H1 (cell line): ENCODE data around the gene PEX14. TPM values are rescaled to one million over a fixed set of nuclear protein-coding genes. Genes with fewer than 3 reads are reported as not detected.

ENCODE experiments used
- CTCF ChIA-PET: fragments of 300-600 bp; sonication (Branson Sonifier 250); formaldehyde crosslinking; loops from one replicate; lab custom pipeline; 2021; ENCODE audit not compliant: partially characterized antibody; lab: Charles Lee
- POLR2A ChIA-PET: fragments of 300-600 bp; sonication (Branson Sonifier 250); formaldehyde crosslinking; loops from one replicate; lab custom pipeline; 2021; ENCODE audit warnings: inconsistent platforms; ENCODE audit not compliant: partially characterized antibody; lab: Charles Lee
- DNase-seq, 2 experiments: peaks; one replicate each; pipeline versions ENCODE4 v3.0.0 to v3.0.0-alpha.2; 2010 to 2022; ENCODE audit warnings: low spot score in 2 of 2, low read depth in 1 of 2, mixed read lengths in 1 of 2
- FAIRE-seq: peaks from 2 replicates; lab custom pipeline; 2011; peaks lifted over from hg19 to GRCh38; lab: Jason Lieb, UNC
- H2AFZ ChIP-seq: 2 replicates; pipeline ENCODE4 v1.8.1; 2012; ENCODE audit warnings: low read length, inconsistent platforms
- H2AK5ac ChIP-seq: 2 replicates; pipeline ENCODE4 v1.6.1; 2013; ENCODE audit warnings: low read depth, low read length
- H2BK120ac ChIP-seq: replicated peaks from 2 replicates; pipeline ENCODE3; 2013; ENCODE audit warnings: low read depth, low read length, inconsistent platforms
- H2BK12ac ChIP-seq: 2 replicates; pipeline ENCODE4 v1.6.1; 2013; ENCODE audit warnings: low read depth, low read length
- H2BK15ac ChIP-seq: 2 replicates; pipeline ENCODE4 v1.6.1; 2013; ENCODE audit warnings: low read length
- H2BK20ac ChIP-seq: 2 replicates; pipeline ENCODE4 v1.6.1; 2013; ENCODE audit warnings: low read length
- H2BK5ac ChIP-seq: 2 replicates; pipeline ENCODE4 v1.6.1; 2013; ENCODE audit warnings: low read depth, low read length
- H3K14ac ChIP-seq: 2 replicates; pipeline ENCODE4 v1.6.1; 2013; ENCODE audit warnings: inconsistent platforms; ENCODE audit not compliant: insufficient read length
- H3K18ac ChIP-seq: 2 replicates; pipeline ENCODE4 v1.6.1; 2013; ENCODE audit warnings: low read length; ENCODE audit errors: extremely low read depth
- H3K23ac ChIP-seq: 2 replicates; pipeline ENCODE4 v1.6.1; 2013; ENCODE audit warnings: inconsistent platforms; ENCODE audit not compliant: insufficient read length
- H3K23me2 ChIP-seq: 2 replicates; pipeline ENCODE4 v1.6.1; 2013; ENCODE audit warnings: low read depth, low read length
- H3K27ac ChIP-seq: 2 replicates; pipeline ENCODE4 v1.6.1; 2011; ENCODE audit warnings: low read depth, low read length, inconsistent platforms
- H3K27me3 ChIP-seq, 4 experiments: replicated peaks in 1 of 4; 1 replicate in 1 of 4; 2 replicates in 3 of 4; pipeline versions ENCODE4 v1.6.1 to v1.8.1; 2011 to 2013; ENCODE audit warnings: low read length in 3 of 4, mild to moderate bottlenecking in 3 of 4, inconsistent platforms in 2 of 4, mixed read lengths in 2 of 4, moderate library complexity in 1 of 4; ENCODE audit not compliant: control insufficient read depth in 3 of 4, insufficient read depth in 3 of 4; ENCODE audit errors: extremely low read depth in 1 of 4
- H3K36me3 ChIP-seq, 4 experiments: 2 replicates each; pipeline versions ENCODE4 v1.6.1 to v1.8.1; 2011 to 2013; ENCODE audit warnings: mild to moderate bottlenecking in 4 of 4, low read length in 3 of 4, moderate library complexity in 2 of 4, control low read depth in 1 of 4, inconsistent platforms in 1 of 4; ENCODE audit not compliant: insufficient read depth in 4 of 4, control insufficient read depth in 2 of 4
- H3K4ac ChIP-seq: replicated peaks from 2 replicates; pipeline ENCODE3; 2013; ENCODE audit warnings: low read length, low read depth, mixed read lengths, inconsistent platforms; ENCODE audit not compliant: insufficient read length
- H3K4me1 ChIP-seq, 4 experiments: replicated peaks in 1 of 4; 1 replicate in 1 of 4; 2 replicates in 3 of 4; pipeline versions ENCODE4 v1.6.1 to v1.8.1; 2011 to 2013; ENCODE audit warnings: low read length in 3 of 4, inconsistent platforms in 2 of 4, mixed read lengths in 1 of 4; ENCODE audit not compliant: insufficient read depth in 4 of 4, control insufficient read depth in 3 of 4
- H3K4me2 ChIP-seq, 2 experiments: 2 replicates each; pipeline versions ENCODE4 v1.6.1 to v1.8.1; 2011 to 2013; ENCODE audit warnings: low read depth in 2 of 2, low read length in 2 of 2, control low read depth in 1 of 2, inconsistent platforms in 1 of 2, mild to moderate bottlenecking in 1 of 2; ENCODE audit not compliant: insufficient read depth in 1 of 2
- H3K4me3 ChIP-seq, 4 experiments: fragments of 200-600, 300-600 bp in 1 of 4; sonication (generic), shearing (Covaris generic), sonication (Bioruptor Twin) in 1 of 4; 2 replicates each; pipeline versions ENCODE4 v1.5.1 to v1.8.1; 2011 to 2016; ENCODE audit warnings: low read length in 4 of 4, low read depth in 3 of 4, control low read depth in 2 of 4, inconsistent platforms in 2 of 4, mild to moderate bottlenecking in 2 of 4, mixed read lengths in 1 of 4, moderate library complexity in 1 of 4; ENCODE audit not compliant: insufficient read depth in 2 of 4; ENCODE audit errors: extremely low read depth in 1 of 4
- H3K56ac ChIP-seq: replicated peaks from 2 replicates; pipeline ENCODE3; 2013; ENCODE audit warnings: low read depth, mild to moderate bottlenecking, mixed read lengths, low read length, inconsistent platforms; ENCODE audit not compliant: insufficient read length
- H3K79me1 ChIP-seq: 2 replicates; pipeline ENCODE4 v1.6.1; 2013; ENCODE audit warnings: low read depth, low read length, control low read depth
- H3K79me2 ChIP-seq, 2 experiments: 2 replicates each; pipeline versions ENCODE4 v1.6.1 to v1.8.1; 2012 to 2013; ENCODE audit warnings: low read length in 2 of 2, mild to moderate bottlenecking in 2 of 2, inconsistent platforms in 1 of 2; ENCODE audit not compliant: insufficient read depth in 2 of 2, control insufficient read depth in 1 of 2
- H3K9ac ChIP-seq, 4 experiments: replicated peaks in 1 of 4; 1 replicate in 1 of 4; 2 replicates in 3 of 4; pipeline versions ENCODE4 v1.6.1 to v1.8.1; 2011 to 2013; ENCODE audit warnings: low read depth in 3 of 4, low read length in 3 of 4, control low read depth in 2 of 4, mild to moderate bottlenecking in 2 of 4, moderate library complexity in 2 of 4, inconsistent platforms in 1 of 4; ENCODE audit errors: extremely low read depth in 1 of 4
- H3K9me3 ChIP-seq, 2 experiments: 2 replicates each; pipeline versions ENCODE4 v1.6.1 to v1.8.1; 2012 to 2013; ENCODE audit warnings: mild to moderate bottlenecking in 2 of 2, moderate library complexity in 2 of 2, control low read depth in 1 of 2, inconsistent platforms in 1 of 2, low read depth in 1 of 2, low read length in 1 of 2, mixed read lengths in 1 of 2; ENCODE audit not compliant: insufficient read depth in 2 of 2
- H4K20me1 ChIP-seq, 2 experiments: replicated peaks in 1 of 2; 2 replicates each; pipeline versions ENCODE3 to v1.8.1; 2011 to 2013; ENCODE audit warnings: inconsistent platforms in 2 of 2, low read length in 2 of 2, mild to moderate bottlenecking in 1 of 2; ENCODE audit not compliant: insufficient read depth in 2 of 2, control insufficient read depth in 1 of 2
- H4K5ac ChIP-seq: 2 replicates; pipeline ENCODE4 v1.6.1; 2013; ENCODE audit warnings: low read length, low read depth, mixed read lengths, inconsistent platforms; ENCODE audit not compliant: insufficient read length
- H4K8ac ChIP-seq: 2 replicates; pipeline ENCODE4 v1.8.0; 2013; ENCODE audit warnings: mild to moderate bottlenecking, moderate library complexity, low read length, inconsistent platforms; ENCODE audit not compliant: insufficient read depth; ENCODE audit errors: extremely low read depth
- H4K91ac ChIP-seq: replicated peaks from 2 replicates; pipeline ENCODE3; 2013; ENCODE audit warnings: low read length, mixed read lengths, inconsistent platforms; ENCODE audit not compliant: insufficient read length
- CBX5 ChIP-seq: fragments of 300-800, 300-1000 bp; sonication (generic); IDR thresholded peaks from 2 replicates; pipeline ENCODE4 v1.7.1; 2016; ENCODE audit warnings: antibody characterized with exemption, low read length, low read depth
- CHD2 ChIP-seq: IDR thresholded peaks from 2 replicates; pipeline ENCODE4 v1.6.1; 2012; ENCODE audit warnings: low read length, improper control_type of control experiment
- CTBP2 ChIP-seq: IDR thresholded peaks from 2 replicates; pipeline ENCODE4 v1.7.0; 2011; ENCODE audit warnings: borderline replicate concordance, mild to moderate bottlenecking, moderate library complexity, mixed read lengths, low read length; ENCODE audit not compliant: insufficient read depth, insufficient read length
- FOSL1 ChIP-seq: IDR thresholded peaks from 2 replicates; pipeline ENCODE4 v1.6.1; 2011; ENCODE audit warnings: mild to moderate bottlenecking, low read depth, low read length, moderate library complexity; ENCODE audit not compliant: insufficient read depth
- HDAC2 ChIP-seq, 2 experiments: fragments of 300-600 bp in 1 of 2; sonication (generic) in 1 of 2; IDR thresholded peaks; 2 replicates each; pipeline ENCODE4 v1.6.1; 2011 to 2012; ENCODE audit warnings: low read depth in 2 of 2, low read length in 2 of 2, mild to moderate bottlenecking in 2 of 2, moderate library complexity in 2 of 2, borderline replicate concordance in 1 of 2, inconsistent platforms in 1 of 2
- HDAC6 ChIP-seq: IDR thresholded peaks from one replicate; pipeline ENCODE4 v1.7.1; 2012; ENCODE audit warnings: low read depth, mild to moderate bottlenecking, inconsistent platforms, low read length, moderate library complexity
- JUN ChIP-seq: IDR thresholded peaks from 2 replicates; pipeline ENCODE4 v1.6.1; 2011; ENCODE audit warnings: low read depth, mild to moderate bottlenecking, improper control_type of control experiment, low read length
- SIX5 ChIP-seq: IDR thresholded peaks from 2 replicates; pipeline ENCODE4 v1.6.1; 2011; ENCODE audit warnings: mild to moderate bottlenecking, low read depth, low read length
- SP4 ChIP-seq: IDR thresholded peaks from 2 replicates; pipeline ENCODE4 v1.6.1; 2012; ENCODE audit warnings: low read length, inconsistent platforms
- SUZ12 ChIP-seq: fragments of 200-600 bp; sonication (generic); IDR thresholded peaks from 2 replicates; pipeline ENCODE4 v1.6.1; 2012; ENCODE audit warnings: mild to moderate bottlenecking, inconsistent platforms, low read length, moderate library complexity, mixed read lengths
- TBP ChIP-seq: IDR thresholded peaks from 2 replicates; pipeline ENCODE4 v1.6.1; 2011; ENCODE audit warnings: low read depth, low read length, improper control_type of control experiment
- ZNF274 ChIP-seq: IDR thresholded peaks from 2 replicates; pipeline ENCODE4 v1.7.0; 2012; ENCODE audit warnings: low read length, borderline replicate concordance; ENCODE audit errors: extremely low read depth
- WGBS, 2 experiments: shearing (Covaris generic) in 1 of 2; methylation state at CpG; one replicate each; pipeline versions ENCODE4 v1.1.6 to v1.1.7; 2013 to 2015; ENCODE audit warnings: low lambda C conversion rate in 2 of 2, mixed read lengths in 2 of 2, inconsistent platforms in 1 of 2, low coverage in 1 of 2, missing lambda C conversion rate in 1 of 2; ENCODE audit not compliant: insufficient replicate concordance in 2 of 2, insufficient coverage in 1 of 2, insufficient read length in 1 of 2; ENCODE audit errors: extremely low coverage in 1 of 2, missing lambda C conversion rate in 1 of 2; 5-methylcytosine and 5-hydroxymethylcytosine counted together
- polyA plus RNA-seq, 7 experiments: library from polyadenylated mRNA; depleted of rRNA in 3 of 7; stranded (reverse) in 5 of 7; unstranded in 2 of 7; fragments of >200 nt in 5 of 7; fragments of 200-250 nt in 2 of 7; gene quantifications; 1 replicate in 5 of 7; 2 replicates in 1 of 7; 4 replicates in 1 of 7; pipeline versions ENCODE4 v1.2.1 to v1.2.3, GENCODE V29; 2011 to 2013; ENCODE audit warnings: missing spikeins in 2 of 7, mixed read lengths in 2 of 7
- total RNA-seq: library from RNA; stranded (reverse); fragmentation: NEBNext Ultra II Directional; extraction: Animal tissue kit (Norgen Biotek cat#: 25700); gene quantifications from 2 replicates; pipeline ENCODE4 v1.2.1, GENCODE V29; 2021

Gene PEX14
- total and polyA plus RNA-seq, 2 of the 8 experiments (the other 6 are each of a cell fraction or from before 2014, with no cell fraction given), result 13.0 to 19.8 TPM

DNA sequence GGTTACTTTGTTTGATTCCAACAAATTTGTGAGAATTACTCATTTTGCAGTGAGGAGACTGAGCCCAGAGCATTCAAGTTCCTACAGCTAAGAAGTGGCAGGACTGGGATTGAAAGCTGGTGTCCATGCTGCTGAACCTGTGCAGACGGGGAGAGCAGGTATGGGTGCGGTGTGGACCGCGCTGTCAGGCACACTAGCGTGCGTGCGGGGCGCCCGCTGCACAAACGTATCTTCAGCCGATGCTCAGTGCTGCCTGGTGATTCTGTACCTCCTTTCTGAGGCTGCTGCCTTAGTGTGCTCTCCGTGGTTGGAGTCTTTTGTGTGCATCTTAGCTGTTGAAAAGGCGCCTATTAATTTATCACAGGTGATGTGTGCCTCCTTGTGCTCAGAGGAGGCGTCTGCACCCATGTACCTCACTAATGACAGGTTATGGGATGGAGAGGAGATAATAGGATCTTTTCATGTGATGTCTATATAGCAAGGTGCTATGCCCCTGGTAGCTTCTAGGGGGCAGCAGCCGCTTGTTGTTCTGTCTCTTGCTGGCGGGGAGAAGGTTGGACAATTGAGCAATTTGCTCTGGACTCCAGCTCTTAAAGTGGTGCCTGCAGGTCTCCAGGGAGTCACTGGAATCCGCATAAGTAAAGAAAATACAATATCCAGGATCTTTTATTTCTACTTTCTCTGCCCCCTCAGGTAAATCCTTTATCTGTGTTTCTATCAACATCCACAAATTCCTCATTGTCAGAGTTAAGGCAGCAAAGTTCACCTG is 32.5 kb downstream of the PEX14 start:
- H3K36me3 ChIP-seq, result no peaks in the 10 kb centered on the region
- no peak overlapping the region for H3K9ac ChIP-seq
- peaks cover 1 to 3% of the 10 kb centered on the region in 2 experiments for H4K20me1 ChIP-seq
- WGBS, 2 experiments, result 61% methylated on average over 17 of the region's 17 CpGs; no CpG with 5 or more reads in 1 of the 2 experiments
- no peak for DNase-seq
- H2AK5ac ChIP-seq, result no peak overlapping the region
- H2BK12ac ChIP-seq, result peak overlapping the region; percentile 83
- no peaks in the 10 kb centered on the region for H3K9me3 ChIP-seq
- no peaks in the 10 kb centered on the region for H3K27me3 ChIP-seq
- peaks cover 3 to 34% of the 10 kb centered on the region in 2 experiments; a peak in 2 of 4 replicates for H3K79me2 ChIP-seq
- H3K18ac ChIP-seq, result peak overlapping the region; percentile 63; the same call in 1 of the 2 replicates
- H3K79me1 ChIP-seq, result peaks cover 8% of the 10 kb centered on the region; the same call in 1 of the 2 replicates
- ChIA-PET CTCF (interaction anchor here (0.7 to 9.1 kb wide), 59 partner anchors 9 to 465 kb away, joined by 3 to 78 read pairs (median 4); partner anchors contain the start of genes CENPS and CORT), POLR2A (interaction anchor here (0.8 to 1.6 kb wide), 3 partner anchors 10 to 473 kb away, joined by 3 to 7 read pairs (median 5); partner anchors contain the start of gene CENPS)
- no peak overlapping the region for H3K56ac ChIP-seq
- H4K8ac ChIP-seq, result no peak overlapping the region
- H4K5ac ChIP-seq, result no peak overlapping the region
- no peak overlapping the region for H2BK5ac ChIP-seq
- H3K14ac ChIP-seq, result no peak overlapping the region
- H3K4me1 ChIP-seq, result peaks cover 3 to 12% (median 5%) of the 10 kb centered on the region in 4 experiments; a peak in 6 of 7 replicates
- H2BK15ac ChIP-seq, result peak overlapping the region; percentile 74; the same call in 1 of the 2 replicates
- no peak overlapping the region for H3K4me2 ChIP-seq
- H4K91ac ChIP-seq, result peak overlapping the region; percentile 41
- no peak overlapping the region for H3K27ac ChIP-seq
- peak; percentile 79 for FAIRE-seq
- no peaks in the 10 kb centered on the region for H3K23me2 ChIP-seq
- H3K23ac ChIP-seq, result no peak overlapping the region
- H3K4me3 ChIP-seq, result no peak overlapping the region
- H3K4ac ChIP-seq, result no peak overlapping the region
- no peak overlapping the region for H2BK20ac ChIP-seq
- H2AFZ ChIP-seq, result no peak overlapping the region
- H2BK120ac ChIP-seq, result no peak overlapping the region
- TF ChIP-seq CBX5 (no peak), CTBP2 (no peak), SUZ12 (no peak), HDAC2 (IDR thresholded peaks at IDR 0.05; ENCODE audit: borderline replicate concordance in 1 of 2, low read depth in 2 of 2, low read length in 2 of 2) (no peak), SP4 (no peak), JUN (no peak), ZNF274 (no peak), HDAC6 (no peak), FOSL1 (no peak), CHD2 (no peak), TBP (no peak), SIX5 (no peak)
